Kidney glomerular epithelial cell (primary cell): ENCODE measurements around the gene LGALS4.
"Not testable (repeated sequence)": the region's sequence is repeated elsewhere in the genome, so short reads cannot be mapped to it uniquely, and the experiment has no call there.

Source experiments
- DNase-seq: peaks from one replicate; lab custom pipeline; 2025; lab: John Stamatoyannopoulos, UW

LGALS4 gene

GRCh38 chr19:38842439-38843174, 29.9 kb upstream of the LGALS4 start:
- DNase-seq, result no peak

DNA sequence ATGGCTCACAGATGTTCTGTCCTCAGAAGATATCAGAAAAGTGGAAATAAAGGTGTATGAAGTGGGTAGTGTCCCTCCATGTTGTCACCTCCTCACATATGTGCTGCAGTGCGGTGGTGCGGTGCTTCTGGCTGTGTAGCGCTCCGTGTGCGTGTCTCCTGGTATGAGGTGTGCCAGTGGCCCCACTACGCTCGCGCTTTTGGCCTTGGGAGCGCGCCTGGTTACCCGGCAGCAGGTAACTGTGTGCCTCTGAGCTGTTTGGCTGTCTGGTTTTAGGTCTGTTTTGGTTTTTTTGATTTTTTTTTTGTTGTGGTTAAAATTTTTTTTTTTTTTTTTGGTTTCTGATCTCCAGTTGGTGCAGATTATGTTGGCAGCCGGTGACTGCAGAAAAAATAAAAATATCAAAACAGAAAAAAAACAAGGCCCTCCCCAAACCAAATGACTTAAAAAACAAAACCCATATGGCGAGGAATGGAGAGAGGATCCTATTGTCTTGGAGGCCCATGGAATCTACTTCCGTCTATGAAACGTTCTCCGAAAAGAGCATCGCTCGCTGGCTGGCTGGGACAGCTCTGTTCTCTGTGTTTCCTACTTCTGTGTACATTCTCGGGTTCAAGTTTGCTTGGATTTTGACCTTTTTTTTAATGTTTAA, 29.2 kb upstream of the LGALS4 start:
- DNase-seq, result no peak

DNA sequence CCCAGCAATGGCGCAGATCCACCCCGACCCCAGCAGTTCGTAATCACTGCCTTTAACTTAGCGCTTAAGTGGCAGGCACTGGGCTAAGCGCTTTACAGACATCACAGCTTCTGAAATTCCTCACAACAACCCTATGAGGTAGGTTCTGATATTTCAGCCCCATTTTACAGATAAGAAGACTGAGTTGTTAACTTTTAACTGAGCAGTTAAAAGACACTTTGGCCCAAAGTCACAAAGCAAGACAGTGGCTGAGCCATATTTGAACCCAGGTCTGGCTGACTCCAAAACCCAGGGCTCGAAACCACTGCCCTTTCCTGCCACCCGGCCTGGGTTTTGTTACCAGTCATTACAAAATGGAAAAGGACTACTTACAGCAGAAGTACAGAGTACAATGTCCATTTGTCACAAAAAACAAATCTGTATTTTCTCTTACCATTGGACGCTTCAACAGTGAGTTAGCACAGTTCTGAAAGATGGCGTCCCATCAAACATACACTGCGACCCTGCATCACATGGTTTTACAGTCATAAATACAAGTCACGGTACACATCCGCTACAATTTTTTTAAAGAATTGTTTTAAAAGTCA, 28.5 kb upstream of the LGALS4 start:
- DNase-seq, result no peak

DNA sequence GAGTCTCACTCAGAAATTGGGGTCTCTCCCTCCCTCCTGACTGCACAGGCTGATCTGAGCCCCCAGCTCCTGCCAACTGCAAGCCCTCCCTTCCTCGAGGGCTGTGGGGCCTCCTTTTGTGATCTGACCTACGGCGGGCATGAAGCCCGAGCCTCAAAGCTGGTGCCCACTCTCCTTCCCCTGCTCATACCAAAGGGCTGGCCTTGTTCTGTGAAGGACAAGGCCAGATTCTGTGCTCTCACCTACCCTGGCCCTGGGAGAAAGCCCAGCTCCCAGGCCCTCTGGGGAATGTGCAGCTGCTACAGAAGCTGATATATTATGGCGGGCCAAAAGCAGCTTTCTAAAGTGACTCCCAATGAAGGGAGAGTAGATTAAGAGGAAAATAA, 27.8 kb upstream of the LGALS4 start:
- no peak for DNase-seq

GRCh38 chr19:38839816-38840582, 27.3 kb upstream of the LGALS4 start:
- DNase-seq, result no peak

DNA sequence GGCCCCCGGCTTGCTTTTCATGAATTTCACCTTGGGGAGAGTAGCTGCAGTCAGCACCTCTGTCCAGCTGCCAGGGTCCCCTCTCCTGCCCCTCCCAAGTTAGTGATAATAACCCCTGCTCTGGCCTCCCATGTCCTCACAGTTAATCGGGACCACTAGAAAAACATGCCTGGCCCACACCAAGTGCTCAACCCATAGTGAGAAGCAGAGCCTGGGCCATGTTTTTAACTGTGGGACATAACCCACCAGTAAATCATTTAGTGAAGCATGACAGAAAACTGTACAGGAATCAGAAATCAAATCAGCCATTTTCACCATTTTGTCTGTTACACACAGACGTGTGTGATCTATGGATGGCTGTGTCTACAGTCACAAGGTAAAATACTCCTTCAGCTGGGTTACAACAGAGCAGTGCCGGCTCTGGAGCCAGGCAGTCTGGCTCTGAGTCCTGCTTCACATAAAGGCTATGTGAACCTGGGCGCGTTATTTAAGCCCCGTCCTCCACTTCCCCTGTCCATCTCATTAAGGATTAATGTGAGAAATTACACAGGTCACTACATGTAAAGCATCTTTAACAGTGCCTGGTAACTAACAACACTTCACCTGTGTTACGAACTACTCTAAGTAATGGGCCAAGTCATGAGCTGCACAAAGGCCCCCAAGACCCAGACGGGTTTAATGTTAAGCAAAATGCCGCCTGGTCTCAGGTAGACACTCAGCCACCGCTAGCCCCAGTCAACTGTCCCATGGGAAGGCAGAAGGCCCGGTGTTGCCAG, 26.4 kb upstream of the LGALS4 start:
- no peak for DNase-seq

DNA sequence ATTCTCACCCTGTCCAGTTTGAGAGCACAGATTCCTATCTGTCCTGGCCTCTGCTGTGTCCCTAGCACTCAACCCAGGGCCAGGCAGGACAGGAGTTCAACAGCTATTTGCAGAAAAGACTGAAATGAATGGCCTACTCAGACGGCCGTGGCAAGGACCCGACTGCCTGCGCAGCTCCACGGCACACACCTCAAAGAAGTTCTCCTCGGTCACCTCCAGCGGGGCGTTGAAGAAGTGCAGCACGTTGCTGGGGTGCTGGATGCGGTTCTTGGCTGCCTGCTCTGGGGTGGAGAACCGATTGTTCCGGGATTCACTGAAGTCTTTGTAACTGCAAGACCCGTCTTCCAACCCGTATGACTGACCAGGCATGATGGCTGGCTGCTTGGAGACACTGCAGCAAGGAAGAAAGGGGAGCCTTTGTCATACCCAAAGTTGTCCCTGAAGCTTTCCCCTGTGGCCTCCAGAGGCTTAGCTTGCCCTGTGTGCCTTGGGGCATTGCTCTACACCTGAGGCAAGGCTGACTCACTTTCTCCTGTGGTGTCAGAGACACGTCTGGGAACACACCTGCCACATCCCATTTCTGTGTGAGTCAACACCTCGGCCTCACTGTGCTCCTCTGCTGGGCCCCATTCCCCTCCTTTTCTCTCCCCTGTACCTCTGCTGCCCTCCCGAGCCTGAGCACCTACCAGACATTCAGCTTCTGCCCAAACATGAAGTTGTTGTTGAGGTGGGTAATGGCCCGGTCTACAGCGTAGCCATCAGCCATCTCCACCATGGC, 25.7 kb upstream of the LGALS4 start:
- no peak for DNase-seq

DNA sequence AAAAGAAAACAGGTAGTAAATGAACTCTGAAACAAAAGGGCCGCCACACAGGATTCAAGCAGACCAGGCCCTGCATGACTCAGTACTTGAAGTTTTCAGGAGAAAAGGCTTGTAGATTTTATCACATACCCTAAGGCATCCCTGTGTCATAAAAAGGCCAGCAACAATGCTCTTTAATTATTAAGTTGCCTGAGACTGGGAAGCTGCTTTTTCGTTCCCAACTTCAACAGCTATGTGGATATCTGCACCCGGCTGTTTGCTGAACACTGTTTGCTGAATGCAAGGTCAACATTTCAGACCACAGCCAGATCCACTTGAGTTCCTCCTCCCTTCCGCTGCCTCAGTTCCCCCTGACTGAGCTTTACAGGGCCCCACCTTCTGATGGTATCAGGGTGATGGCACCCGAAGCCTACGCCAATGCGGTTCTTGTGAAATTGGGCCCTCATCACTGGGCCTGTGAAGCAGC, 24.9 kb upstream of the LGALS4 start:
- DNase-seq, result no peak

GRCh38 chr19:38836983-38837626, 24.4 kb upstream of the LGALS4 start:
- DNase-seq, result no peak

- no peak for DNase-seq
These were observed 23.6 kb upstream of the LGALS4 start for GRCh38 chr19:38836159-38836982.

GRCh38 chr19:38834590-38834989, 21.8 kb upstream of the LGALS4 start:
- DNase-seq, result no peak

GRCh38 chr19:38834104-38834490, 21.4 kb upstream of the LGALS4 start:
- no peak for DNase-seq

DNA sequence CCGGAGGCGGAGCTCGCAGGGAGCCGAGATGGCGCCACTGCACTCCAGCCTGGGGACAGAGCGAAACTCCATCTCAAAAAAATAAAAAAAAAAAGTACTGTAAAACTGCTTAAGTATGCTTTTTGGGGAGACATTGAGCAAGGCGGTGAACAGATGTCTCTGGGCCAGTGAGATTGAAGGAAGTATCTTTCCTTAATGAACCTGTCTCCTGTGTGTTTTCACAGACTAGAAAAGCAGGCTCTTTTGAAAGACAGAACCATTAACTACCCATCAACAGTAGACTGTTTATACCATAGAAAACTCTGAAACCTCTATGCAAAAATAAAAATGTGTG, 20.3 kb upstream of the LGALS4 start:
- no peak for DNase-seq

DNA sequence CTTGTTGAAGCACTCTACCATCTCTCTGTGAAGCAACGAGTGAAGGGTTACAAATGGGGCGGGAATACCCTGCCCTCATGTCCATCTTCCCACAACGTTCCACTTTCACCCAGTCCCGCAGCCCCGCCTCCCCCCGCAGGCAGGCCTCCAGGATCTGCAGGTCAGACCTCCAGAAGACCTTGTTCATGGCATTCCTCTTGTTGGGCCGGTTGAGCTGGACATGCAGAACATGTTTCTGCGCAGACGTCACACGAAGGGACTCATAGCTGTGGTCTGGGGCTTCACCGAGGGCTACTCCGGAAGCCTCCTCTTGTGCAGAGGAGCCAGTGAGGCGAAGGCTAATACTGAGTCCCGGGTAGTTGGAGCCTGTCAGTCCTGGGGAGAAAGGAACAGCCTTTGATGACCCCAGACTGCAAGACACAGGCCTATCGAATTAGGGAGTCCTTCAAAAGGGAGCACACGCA, 18.4 kb upstream of the LGALS4 start:
- peak; percentile 73 for DNase-seq

DNA sequence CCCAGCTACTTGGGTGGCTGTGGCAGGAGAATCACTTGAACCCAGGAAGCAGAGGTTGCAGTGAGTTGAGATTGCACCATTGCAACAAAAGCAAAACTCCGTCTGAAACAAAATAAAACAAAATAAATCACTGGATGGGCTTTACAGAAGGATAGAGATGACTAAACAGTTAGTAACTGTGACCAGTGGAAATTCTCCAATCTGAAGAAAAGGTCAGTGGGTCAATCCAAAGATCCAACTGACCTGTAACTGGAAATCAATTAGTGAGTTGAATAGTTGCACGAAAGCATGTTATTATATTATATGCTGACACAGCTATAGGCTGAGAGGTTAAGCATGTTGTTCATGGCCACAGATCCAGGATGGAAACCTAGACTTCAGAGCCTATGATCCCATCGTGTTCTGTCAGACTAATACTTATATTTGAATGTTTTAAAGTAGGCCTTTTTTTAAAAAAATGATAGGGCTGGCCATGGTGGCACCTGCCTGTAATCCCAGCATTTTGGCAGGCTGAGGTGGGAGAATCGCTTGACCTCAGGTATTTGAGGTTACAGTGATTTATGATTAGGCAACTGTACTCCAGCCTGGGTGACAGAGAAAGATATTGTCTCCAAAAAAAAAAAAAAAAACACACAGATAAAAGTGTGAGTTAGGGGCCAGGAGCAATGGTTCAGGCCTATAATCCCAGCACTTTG, 17.4 kb upstream of the LGALS4 start:
- no peak for DNase-seq

DNA sequence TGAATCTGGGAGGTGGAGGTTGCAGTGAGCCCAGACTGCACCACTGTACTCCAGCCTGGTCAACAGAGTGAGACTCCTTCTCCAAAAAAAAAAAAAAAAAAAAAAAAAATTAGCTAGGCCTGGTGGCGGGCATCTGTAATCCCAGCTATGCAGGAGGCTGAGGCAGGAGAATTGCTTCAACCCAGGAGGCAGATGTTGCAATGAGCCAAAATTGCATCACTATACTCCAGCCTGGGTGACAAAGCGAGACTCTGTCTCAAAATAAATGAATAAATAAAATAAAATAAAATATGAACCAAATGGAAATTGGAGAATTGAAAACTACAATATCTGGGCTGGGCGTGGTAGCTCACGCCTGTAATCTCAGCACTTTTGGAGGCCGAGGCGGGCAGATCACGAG, 16.5 kb upstream of the LGALS4 start:
- DNase-seq, result not testable (repeated sequence)

DNA sequence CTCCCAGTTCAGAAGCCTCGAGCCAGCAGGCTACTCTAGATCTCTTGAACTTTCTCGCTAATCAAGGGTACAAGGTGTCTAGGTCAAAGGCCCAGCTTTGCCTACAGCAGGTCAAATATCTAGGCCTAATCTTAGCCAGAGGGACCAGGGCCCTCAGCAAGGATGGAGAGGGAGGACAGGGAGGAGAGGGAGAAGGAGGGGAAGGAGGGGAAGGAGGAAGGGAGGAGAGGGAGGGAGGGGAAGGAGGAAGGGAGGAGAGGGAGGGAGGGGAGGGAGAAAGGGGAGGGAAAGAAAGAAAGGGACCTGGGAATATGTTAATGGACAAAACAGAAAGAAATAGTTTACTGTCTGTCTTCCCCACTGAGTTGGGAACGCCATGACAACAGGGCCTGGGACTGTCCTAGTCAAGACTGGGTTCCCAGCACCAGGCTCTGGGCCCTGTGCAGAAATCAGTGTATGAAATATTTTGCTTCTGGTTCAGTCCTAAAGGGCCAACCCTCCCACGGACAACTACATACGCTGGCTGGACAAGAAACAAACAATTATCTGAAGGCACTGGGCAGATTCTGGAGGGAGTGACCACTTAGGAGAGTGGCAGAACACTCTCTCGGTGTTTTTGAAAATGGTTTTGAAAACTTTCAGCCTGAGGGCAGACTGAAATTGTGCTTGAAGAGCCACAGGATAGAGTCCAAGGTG, 14.3 kb upstream of the LGALS4 start:
- DNase-seq, result no peak

DNA sequence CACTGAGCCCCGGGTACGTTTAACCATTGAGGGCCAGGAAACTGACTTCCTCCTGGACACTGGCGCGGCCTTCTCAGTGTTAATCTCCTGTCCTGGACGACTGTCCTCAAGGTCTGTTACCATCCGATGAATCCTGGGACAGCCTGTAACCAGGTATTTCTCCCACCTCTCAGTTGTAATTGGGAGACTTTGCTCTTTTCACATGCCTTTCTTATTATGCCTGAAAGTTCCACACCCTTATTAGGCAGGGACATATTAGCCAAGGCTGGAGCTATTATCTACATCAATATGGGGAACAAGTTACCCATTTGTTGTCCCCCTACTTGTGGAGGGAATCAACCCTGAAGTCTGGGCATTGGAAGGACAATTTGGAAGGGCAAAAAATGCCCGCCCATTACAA, 13.2 kb upstream of the LGALS4 start:
- not testable (repeated sequence) for DNase-seq
